GM21723 (cell line): Measurements from ENCODE around the gene NEURL1.
"Not testable (repeated sequence)": the region's sequence is repeated elsewhere in the genome, so short reads cannot be mapped to it uniquely, and the experiment has no call there.

ENCODE experiments used
- ATAC-seq: cut with Tn5 transposase; IDR thresholded peaks from one replicate; pipeline ENCODE4 v1.9.1; 2021; ENCODE audit warnings: mild to moderate bottlenecking, moderate library complexity; ENCODE audit not compliant: unreplicated experiment

Gene NEURL1

DNA sequence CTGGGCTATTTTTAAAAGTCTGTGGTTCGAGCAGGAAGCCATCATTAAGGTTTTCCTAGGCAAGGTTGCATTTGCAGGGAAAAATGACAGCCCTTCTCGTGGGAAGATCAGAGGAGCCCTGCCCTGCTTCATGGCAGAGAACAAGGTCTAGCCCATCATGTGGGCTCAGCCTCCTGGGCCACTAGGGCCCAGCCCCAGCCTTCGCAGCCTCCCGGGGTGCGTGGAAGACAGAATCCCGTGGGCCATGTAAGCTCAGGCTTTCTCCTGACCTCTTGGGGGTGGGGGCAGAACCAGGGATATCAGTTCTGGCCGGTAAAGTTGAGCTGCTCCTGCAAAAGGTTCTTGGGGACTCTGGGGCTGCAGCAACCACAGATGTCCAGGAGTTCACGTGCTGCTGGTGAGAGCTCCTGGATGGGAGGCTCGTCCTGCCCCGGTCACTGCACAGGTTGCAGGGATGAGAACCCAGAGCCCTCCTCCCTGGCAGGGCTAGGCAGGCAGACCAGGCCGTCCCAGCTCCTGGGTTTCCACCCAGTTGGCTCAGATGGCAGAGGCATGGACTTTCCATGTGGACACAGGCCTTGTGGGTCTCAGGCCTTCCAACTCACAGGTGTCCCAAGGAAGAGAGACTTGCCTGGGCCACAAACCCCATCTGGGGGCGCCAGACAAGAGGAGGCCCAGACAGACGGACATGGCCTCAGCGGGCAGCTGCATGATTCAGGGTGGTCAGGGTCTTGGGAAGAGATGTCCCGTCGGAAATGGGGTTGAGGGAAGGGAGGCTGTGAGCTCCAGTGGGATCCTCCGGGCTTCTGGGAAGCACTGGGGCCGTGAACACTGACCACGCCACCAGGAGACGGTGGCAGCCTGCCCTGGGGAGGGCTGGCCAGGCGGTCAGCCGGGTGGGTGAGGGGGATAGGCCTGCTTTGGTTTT, 126.2 kb downstream of the NEURL1 start:
- no peak for ATAC-seq

DNA sequence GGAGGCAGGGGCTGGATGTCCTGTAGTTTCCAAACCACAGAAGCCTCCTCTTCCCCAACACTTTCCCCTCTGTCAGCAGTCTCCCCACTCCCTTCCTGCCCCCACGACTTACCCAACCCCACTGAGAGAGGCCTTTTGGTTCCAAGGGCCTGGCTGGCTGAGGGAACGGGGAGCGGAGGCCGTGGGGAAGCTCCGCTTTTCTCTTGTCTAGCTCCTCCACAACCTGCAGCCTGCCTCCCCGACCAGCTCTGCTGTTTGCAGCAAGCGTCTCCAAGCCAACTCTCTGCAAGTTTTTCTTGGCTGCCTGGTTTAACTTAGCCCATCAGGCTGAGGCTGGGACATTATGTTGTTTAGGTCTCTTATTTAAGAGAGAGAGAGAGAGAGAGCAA, 126.8 kb downstream of the NEURL1 start:
- no peak for ATAC-seq

DNA sequence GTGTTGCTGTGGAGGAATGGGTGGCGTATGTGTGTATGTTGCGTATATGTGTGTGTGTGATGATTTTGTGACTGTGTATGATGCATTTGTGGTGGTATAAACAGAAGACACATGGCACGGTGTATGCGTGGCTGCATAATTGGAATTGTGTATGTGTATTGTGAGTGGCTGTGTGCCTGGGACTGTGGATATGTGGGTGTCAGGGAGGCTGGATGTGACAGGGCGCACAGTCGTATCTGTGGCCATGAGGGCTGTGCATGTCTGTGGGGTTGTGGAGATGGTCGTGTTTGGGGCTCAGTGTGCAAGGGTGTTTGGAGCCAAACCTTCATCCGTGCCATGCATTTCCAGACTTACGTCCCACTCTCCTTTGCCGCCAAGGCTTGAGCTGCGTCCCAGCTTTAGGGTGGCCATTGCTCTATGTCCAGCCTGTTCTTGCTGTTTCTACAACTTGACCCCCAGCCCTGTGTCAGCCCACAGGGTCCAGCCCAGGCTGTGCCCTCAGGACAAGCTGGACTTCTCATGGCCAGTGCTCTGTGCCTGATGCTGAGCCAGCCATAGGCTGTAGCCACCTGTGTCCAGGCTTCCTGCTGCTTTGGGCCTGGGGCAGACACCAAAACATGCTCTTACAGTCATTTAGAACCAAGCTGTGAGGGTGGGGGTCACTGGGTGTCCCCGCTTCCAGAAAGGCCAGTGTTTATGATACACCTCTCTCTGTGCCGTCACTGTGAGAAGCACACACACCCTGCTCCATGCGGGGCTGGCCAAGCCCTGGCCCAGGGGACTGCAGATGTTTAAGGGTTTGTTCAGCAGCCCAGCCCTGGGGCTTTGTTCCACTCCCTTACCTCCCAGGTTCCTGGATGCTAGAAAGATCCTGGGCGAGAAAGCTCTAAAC, 127.6 kb downstream of the NEURL1 start:
- no peak for ATAC-seq

DNA sequence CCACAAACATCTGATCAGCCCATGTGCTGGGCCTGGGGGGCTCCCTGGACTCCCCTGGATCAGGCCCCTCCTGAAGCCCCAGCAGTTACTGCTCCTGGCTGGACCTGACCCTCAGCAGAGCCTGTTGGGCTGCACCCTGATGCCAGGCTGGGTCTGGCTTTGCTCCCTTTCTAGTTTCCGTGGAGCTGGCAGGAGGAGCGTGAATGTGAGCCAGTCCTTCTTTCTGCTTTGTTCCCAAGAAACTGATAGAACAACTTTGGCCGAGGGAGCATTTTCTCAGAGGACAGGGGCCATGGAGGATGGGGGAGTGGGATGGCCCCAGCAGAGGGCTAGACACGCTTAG, 128.2 kb downstream of the NEURL1 start:
- no peak for ATAC-seq

DNA sequence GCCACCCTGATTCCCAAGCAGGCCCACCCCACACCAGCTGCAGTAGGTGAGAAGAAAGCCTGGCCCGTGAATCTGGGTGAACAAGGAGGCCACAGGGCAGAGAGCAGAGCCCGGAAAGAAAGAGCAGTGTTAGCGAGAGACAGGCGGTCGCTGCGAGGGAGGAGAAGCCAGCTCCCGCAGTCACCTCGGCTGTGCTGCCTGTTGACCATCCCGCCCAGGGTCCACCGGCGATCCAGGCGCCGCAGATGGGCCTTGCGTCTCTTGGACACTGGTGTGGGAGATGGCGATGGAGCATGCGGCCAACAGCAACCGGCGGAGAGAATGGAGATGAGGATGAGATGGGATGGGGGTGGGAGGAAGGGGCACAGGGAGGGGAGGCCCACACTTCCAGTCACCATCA, 128.8 kb downstream of the NEURL1 start:
- ATAC-seq, result no peak

DNA sequence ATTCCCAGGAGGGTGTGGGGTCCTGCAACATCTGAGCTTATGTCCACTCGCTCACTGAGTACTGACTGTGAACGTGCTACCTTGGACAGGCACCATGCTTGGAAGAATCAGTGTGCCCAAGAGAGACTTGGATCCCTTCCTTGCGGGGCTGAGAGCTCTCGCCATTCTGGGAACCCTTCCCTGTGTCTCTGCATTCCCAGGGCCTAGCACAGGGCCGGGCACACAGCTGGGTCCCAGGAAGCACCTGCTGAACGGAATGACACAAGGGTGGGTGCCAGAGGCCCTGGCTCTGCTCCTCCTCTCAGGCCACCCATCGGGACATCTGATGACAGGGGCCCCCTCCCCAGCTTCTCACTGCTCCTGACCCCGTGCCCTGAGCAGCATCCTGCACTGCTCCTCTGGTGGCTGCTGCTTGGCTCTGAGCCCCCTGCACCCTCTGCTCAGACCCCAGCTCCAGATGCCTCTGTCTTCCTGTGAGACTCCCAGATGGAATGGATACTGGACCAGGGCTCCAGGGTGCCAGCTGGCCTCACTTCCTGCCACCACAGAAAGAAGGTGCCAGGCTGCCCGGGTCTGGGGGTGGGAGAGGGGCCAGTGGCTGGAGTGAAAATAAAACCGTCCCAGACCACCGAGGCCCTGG, 129.6 kb downstream of the NEURL1 start:
- ATAC-seq, result no peak

DNA sequence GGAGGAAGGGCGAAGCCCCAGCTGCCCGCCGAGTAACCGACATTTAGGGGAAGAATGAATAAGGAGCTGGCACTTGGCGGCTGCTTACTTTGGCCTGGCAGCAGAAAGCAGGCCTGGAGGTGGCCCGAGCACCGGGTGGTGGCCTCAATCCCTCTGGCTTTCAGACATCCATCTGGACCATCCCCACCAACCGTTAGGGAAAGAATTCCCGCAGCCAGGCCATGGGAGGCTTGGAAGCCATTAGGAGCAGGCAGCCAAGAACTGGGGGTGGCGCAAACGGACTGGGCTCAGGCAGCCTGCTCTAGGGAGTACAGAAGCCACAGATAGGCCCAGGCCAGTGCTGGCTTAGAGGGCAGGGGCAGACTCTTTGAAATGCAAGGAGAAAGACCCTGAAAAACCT, 132.7 kb downstream of the NEURL1 start:
- no peak for ATAC-seq

DNA sequence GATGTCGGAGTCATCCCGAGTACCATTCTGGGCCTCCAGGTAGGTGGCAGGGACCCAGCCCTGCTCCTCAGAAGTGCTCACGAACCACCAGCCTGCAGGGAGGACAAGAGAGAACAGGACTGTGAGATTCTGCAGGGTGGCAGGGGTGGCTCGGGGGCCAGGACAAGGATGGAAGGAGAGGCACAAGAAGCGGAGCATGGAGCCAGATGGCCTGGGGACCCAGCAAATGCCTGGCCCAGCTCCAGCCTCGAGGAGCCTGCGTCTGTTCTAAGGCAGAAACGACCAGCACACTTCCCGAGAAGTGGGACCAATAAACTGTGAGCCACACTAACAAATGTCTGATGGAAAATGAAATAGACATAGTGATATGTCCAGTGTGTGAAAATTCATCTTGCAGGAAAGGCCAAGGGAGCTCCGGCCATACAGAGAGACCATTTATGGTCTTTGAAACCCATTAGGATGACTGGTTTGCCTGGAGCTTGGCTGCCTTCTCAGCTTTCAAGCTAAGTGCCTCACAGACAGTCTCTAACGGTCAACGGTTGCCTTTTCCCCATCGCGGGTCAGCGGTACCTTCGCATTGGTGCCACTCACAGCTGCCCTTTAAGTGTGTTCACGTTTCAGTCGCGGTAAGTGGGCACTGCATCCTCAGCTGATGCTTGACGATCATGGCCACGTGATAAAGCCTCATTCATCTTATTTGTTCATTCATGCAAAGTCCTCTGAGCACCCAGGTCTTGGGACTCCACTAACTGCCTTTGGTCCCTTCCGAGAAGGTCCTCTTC, 133.8 kb downstream of the NEURL1 start:
- ATAC-seq, result no peak

DNA sequence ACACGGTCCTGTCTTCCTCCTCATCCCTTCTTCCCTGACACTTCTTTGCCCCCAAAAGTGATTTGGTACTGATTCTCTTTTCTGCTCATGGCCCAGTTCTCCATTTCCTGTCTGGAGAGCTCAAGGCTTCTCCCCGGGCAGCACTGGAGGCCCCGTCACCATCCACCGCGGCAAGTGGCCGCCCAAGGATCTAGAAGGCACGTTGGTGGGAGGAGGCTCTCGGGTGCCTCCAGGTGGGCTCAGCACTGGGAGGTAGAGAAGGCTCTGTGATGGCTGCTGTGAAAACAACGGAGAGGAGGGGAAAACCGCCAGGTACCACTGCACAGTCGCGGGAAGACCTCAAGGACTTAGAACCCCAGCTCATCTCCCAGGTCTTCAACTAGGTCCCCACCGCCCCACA, 134.4 kb downstream of the NEURL1 start:
- ATAC-seq, result no peak

DNA sequence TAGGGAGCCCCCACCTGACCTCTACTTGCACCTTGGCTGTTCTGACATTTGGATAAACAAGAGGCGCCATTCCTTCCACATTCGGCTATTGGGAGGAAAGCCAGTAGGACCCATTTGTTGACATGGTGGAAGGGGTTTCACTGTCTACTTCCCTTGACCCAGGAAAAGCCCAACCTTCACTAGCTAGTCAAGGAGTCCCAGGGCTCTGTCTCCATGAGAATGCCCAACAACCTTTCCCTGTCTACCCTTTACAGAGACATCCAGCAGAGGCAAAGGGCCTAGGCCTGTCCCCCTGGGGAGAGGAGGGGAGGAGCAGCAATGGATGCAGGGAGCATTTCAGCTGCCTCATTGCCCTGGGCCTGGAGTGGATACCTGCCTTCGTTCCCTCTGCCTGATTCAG, 136.1 kb downstream of the NEURL1 start:
- ATAC-seq, result no peak

DNA sequence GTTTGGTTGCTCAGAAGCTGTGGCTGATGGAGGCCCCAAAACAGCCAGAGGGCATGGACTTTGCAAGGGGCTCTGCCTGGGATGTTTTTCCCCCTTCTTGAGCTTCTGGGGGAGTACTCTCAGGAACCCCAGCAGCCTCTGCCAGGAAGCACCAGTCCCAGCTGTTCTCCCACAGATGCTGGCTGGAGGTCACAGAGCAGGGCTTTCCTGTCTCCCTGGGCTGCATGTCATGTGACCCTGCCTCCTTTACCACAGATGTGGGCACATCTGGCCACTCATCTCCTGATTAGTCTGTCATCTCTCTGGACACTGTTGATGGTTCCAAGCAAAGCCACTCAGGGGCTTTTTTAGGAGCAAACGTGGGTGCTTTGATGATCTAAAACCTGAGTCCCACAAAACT, 136.7 kb downstream of the NEURL1 start:
- no peak for ATAC-seq

DNA sequence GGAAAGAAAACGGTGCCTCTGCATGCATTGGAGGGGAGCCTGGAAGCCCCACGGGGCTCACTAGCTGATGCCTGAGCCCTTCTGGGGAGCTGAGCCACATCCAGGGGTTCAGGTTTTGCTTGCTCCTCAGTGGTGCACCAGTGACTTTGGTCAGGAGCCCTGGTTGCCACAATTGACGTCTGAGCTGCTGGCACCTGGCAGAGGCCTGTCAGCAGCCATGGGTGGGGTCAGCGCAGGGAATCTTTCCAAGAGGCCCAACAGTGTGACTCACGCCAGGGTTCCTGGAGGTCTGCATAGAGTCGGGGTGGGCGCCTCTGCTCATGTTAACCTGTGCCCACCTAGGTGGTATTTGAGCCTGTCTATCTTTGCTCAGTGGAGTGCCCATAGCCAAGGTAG, 138.7 kb downstream of the NEURL1 start:
- ATAC-seq, result no peak

DNA sequence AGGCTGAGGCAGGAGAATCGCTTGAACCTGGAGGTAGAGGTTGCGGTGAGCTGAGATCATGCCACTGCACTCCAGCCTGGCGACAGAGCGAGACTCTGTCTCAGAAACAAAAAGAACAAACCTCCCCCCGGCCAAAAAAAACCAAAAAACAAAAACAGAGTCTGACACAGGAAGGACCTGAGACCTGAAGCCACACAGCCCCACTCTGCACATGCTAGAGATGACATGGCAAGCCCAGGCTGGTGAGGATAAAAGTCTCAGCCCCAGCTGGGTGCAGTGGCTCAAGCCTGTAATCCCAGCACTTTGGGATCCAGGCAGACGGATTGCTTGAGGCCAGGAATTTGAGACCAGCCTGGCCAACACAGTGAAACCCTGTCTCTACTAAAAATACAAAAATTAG, 139.4 kb downstream of the NEURL1 start:
- not testable (repeated sequence) for ATAC-seq

DNA sequence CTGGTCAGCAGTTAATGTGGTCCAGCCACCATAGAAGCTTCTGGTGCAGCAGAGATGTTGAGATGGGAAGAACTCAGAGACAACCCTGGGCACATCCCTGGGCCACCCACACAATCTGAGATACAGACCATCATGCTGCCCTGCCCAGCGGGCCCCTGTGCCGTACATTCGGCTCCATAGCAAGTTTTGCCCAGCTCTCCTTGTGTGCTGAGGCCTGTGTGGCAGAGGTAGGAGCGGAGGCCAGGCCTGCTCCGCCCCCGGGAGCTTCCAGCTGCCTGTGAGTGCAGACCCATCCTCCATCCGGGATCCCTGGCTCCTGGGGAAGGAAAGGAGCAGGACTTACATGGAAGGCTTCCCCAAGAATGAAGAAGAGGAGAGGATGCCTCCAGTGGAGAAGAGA, 140.3 kb downstream of the NEURL1 start:
- no peak for ATAC-seq

DNA sequence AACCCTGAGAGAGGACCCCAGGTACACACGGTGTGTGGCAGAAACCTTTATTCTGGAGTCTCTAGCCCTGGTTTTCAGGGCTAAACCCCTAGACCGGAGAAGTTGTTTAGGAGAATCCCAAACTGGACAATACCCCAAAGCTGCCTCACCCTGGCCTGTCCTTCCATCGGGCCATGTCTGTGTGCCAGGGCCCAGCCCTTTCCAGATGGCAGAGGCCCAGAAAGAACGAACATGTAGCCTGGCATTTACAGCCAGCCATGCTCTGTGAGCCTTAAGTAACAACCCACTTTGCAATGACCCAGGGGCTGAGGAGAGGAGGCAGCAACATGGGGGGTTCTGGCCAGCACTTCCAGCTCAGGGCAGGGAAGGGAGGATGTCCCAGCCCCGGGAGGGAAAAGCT, 142.1 kb downstream of the NEURL1 start:
- no peak for ATAC-seq

DNA sequence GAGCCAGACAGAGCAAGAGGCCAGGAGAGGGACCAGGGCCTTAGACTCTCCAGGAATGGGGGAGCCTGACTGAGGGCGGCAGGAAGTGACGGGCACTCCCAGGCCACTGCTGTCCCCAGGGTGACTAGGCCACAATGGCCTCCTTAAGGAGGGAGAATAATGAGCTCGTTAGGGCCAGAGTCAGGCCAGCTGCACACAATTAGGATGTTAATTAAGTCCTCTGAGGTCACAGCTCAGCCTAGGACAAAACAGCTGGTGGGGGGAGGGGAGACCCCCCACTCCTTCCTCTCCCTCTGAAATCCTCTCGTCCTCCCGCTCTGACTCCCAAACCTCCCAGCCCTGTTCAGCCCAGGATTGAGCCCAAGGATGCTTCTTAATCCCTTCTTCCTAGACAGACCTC, 143.0 kb downstream of the NEURL1 start:
- no peak for ATAC-seq

DNA sequence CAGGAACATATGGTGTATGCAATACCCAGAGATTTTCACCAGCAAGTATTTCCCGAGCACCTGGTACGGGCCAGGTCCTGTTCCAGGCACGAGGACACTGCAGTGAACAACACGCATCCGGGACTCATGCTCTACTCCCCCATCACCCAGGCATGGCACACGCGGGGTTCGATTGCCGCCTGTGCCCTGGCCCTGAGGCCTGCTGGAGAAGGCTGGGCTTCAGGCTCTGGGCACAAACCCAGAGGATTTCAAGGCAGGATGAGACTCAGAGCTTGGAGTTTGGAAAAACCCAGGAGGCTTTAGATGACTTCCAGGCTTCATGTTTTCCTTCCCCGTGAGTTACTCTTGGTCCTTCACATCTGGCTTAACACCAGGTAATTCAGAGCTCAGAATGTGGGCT, 143.5 kb downstream of the NEURL1 start:
- no peak for ATAC-seq

DNA sequence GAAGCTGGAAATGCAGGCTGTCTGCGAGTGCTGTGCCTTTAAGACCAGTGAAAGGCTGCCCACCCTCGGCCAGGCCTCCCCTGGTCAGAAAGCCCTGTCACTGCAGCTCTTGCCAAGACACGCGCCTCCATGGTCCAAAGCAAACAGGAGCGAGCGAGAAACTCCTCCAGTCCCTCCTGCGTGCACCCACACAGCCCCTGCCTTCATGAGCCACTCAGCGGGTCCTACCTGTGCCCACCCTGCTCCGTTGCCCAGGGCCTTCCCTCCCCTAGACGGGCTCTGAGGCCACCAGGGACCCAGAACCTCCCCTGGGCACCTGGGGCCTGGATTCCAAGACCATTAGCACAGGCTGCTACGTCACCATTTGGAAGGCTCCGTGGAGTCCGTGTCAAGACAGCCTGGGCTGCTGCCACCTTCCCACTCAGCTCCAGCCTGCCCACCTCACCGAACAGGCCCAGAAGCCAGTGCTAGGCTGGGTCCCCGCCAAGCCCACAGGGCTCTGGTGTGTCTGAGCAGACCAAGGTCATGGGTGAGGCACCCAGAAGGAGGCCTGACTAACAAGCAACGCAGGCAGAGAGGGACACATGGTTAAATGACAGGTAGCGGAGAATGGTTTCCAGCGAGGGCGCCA, 144.5 kb downstream of the NEURL1 start:
- ATAC-seq, result no peak

DNA sequence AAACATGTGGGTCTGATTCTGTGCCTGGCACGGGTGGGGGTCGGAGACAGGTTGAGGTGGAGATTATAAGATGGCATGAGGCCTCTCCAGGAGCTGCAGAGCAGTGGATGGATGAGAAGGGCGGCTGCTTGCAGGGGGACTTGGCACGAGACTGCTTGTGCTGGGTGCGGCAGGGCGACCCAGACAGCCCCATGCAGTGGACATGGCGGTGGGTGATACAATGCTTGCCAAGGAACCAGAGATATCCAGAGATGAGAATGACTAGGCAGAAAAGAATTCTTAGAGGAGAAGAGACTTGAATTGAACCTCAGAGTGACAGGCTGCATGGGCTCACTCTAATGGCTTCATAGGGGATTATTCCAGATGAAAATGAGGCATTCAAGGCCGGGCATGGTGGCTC, 145.4 kb downstream of the NEURL1 start:
- no peak for ATAC-seq

DNA sequence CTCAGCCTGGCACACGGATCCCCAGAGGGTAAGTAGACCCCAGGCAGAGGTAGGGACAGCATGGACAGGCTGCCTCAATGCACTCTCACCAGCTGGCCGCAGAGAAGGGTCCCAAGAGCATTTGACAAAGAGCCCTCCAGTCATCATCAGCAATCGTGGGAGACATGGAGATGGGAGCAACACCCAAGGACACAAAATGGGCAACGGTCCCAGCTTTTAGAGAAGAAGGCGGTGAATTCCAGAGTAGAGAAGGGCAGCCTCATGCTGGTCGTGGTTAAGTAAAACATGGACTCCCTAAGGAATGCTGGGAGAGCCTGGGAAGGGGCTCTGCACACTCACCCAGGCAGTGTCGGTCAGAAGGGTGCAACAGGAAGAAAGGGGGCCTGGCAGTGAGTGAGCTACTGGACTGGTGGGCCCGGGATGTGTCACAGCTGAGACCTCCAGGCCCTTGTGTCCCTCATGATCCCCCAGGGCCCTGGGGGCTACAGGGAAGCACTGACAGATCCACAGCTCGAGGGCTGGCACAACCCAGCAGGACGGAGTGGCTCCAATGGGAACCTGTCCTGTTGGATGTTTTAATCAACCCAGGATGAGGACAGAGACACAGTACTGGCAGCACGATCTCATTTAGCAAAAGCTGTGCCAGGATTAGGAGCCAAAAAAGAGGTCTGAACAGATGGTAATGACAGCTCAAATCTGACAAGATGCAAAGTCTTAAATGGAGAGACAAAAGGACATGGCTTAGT, 147.1 kb downstream of the NEURL1 start:
- ATAC-seq, result no peak
